H9 (cell line): ENCODE measurements around the gene TMEM167B. TPM values are rescaled to one million over a fixed set of nuclear protein-coding genes. Genes with fewer than 3 reads are reported as not detected.

Source experiments
- DNase-seq: peaks from one replicate; pipeline ENCODE4 v3.0.0-alpha.2; 2017
- H2AFZ ChIP-seq: one replicate; pipeline ENCODE4 v1.6.1; 2013; ENCODE audit warnings: mild to moderate bottlenecking, low read length, control low read depth, moderate library complexity
- H2AK5ac ChIP-seq: 2 replicates; pipeline ENCODE4 v1.6.1; 2013; ENCODE audit warnings: low read length, control low read depth, mixed read lengths; ENCODE audit not compliant: insufficient read length
- H2BK120ac ChIP-seq: one replicate; pipeline ENCODE4 v1.6.1; 2013; ENCODE audit warnings: low read depth, mild to moderate bottlenecking, low read length, control low read depth, inconsistent platforms; ENCODE audit not compliant: poor library complexity, severe bottlenecking
- H2BK12ac ChIP-seq: 2 replicates; pipeline ENCODE4 v1.6.1; 2013; ENCODE audit warnings: low read length, control low read depth, mixed read lengths, low read depth; ENCODE audit not compliant: insufficient read length
- H2BK15ac ChIP-seq: 2 replicates; pipeline ENCODE4 v1.6.1; 2013; ENCODE audit warnings: low read depth, low read length, control low read depth
- H2BK20ac ChIP-seq: one replicate; pipeline ENCODE4 v1.6.1; 2013; ENCODE audit warnings: low read depth, mild to moderate bottlenecking, low read length, control low read depth, inconsistent platforms; ENCODE audit not compliant: poor library complexity, severe bottlenecking
- H2BK5ac ChIP-seq: 2 replicates; pipeline ENCODE4 v1.6.1; 2013; ENCODE audit warnings: low read length, control low read depth, mixed read lengths; ENCODE audit not compliant: insufficient read length
- H3K14ac ChIP-seq: 2 replicates; pipeline ENCODE4 v1.6.1; 2013; ENCODE audit warnings: low read length, control low read depth; ENCODE audit not compliant: insufficient read depth
- H3K18ac ChIP-seq: 2 replicates; pipeline ENCODE4 v1.6.1; 2013; ENCODE audit warnings: low read depth, mild to moderate bottlenecking, mixed read lengths, low read length, control low read depth; ENCODE audit not compliant: insufficient read length
- H3K23ac ChIP-seq: 2 replicates; pipeline ENCODE4 v1.6.1; 2013; ENCODE audit warnings: low read length, control low read depth, mixed read lengths, low read depth; ENCODE audit not compliant: insufficient read length
- H3K23me2 ChIP-seq: 2 replicates; pipeline ENCODE4 v1.6.1; 2013; ENCODE audit warnings: low read depth, mild to moderate bottlenecking, mixed read lengths, low read length, control low read depth; ENCODE audit not compliant: insufficient read length, poor library complexity, severe bottlenecking
- H3K27ac ChIP-seq: 2 replicates; pipeline ENCODE4 v1.5.1; 2013; ENCODE audit warnings: low read length, control low read depth, mixed read lengths, low read depth; ENCODE audit not compliant: insufficient read length
- H3K27me3 ChIP-seq: 2 replicates; pipeline ENCODE4 v1.6.1; 2013; ENCODE audit warnings: low read length, control low read depth, inconsistent platforms; ENCODE audit not compliant: insufficient read depth
- H3K4ac ChIP-seq: 2 replicates; pipeline ENCODE4 v1.6.1; 2013; ENCODE audit warnings: low read depth, mild to moderate bottlenecking, control low read depth, inconsistent platforms, low read length, moderate library complexity
- H3K4me1 ChIP-seq: 2 replicates; pipeline ENCODE4 v1.6.1; 2013; ENCODE audit warnings: low read length, control low read depth, inconsistent platforms; ENCODE audit not compliant: insufficient read depth
- H3K4me2 ChIP-seq: 2 replicates; pipeline ENCODE4 v1.6.1; 2013; ENCODE audit warnings: low read length, control low read depth, mixed read lengths; ENCODE audit not compliant: insufficient read length, insufficient read depth
- H3K56ac ChIP-seq: 2 replicates; pipeline ENCODE4 v1.6.1; 2013; ENCODE audit warnings: low read depth, mild to moderate bottlenecking, mixed read lengths, low read length, control low read depth; ENCODE audit not compliant: insufficient read length
- H3K79me1 ChIP-seq: 2 replicates; pipeline ENCODE4 v1.6.1; 2013; ENCODE audit warnings: low read depth, mild to moderate bottlenecking, moderate library complexity, low read length, control low read depth, inconsistent platforms; ENCODE audit not compliant: insufficient read depth, poor library complexity, severe bottlenecking
- H3K79me2 ChIP-seq: 2 replicates; pipeline ENCODE4 v1.6.1; 2013; ENCODE audit warnings: low read length, control low read depth, inconsistent platforms; ENCODE audit not compliant: insufficient read depth
- H3K9ac ChIP-seq: 2 replicates; pipeline ENCODE4 v1.6.1; 2013; ENCODE audit warnings: low read length, control low read depth, mixed read lengths; ENCODE audit not compliant: insufficient read length; ENCODE audit errors: extremely low read depth
- H3K9me3 ChIP-seq: one replicate; pipeline ENCODE4 v1.6.1; 2013; ENCODE audit warnings: low read depth, low read length, inconsistent platforms; ENCODE audit not compliant: control insufficient read depth
- H3T11ph ChIP-seq: one replicate; pipeline ENCODE4 v1.6.1; 2013; ENCODE audit warnings: mild to moderate bottlenecking, low read length, control low read depth, inconsistent platforms
- H4K20me1 ChIP-seq: one replicate; pipeline ENCODE4 v1.6.1; 2013; ENCODE audit not compliant: control insufficient read depth, insufficient read length, insufficient read depth
- H4K5ac ChIP-seq: 2 replicates; pipeline ENCODE4 v1.6.1; 2013; ENCODE audit warnings: low read depth, mild to moderate bottlenecking, mixed read lengths, low read length, control low read depth; ENCODE audit not compliant: insufficient read length
- H4K8ac ChIP-seq: replicated peaks from 2 replicates; pipeline ENCODE4 v1.6.1; 2013; ENCODE audit warnings: low read length, control low read depth, mixed read lengths, low read depth; ENCODE audit not compliant: insufficient read length
- H4K91ac ChIP-seq: 2 replicates; pipeline ENCODE4 v1.6.1; 2013; ENCODE audit warnings: low read depth, mild to moderate bottlenecking, moderate library complexity, mixed read lengths, low read length, control low read depth; ENCODE audit not compliant: insufficient read length
- H3K27ac Mint-ChIP-seq, 3 experiments: 2 replicates in 2 of 3; 3 replicates in 1 of 3; pipeline ENCODE4 v1.8.0; 2020 to 2021; ENCODE audit warnings: mixed read lengths in 3 of 3, mild to moderate bottlenecking in 1 of 3, moderate library complexity in 1 of 3
- H3K27me3 Mint-ChIP-seq: 2 replicates; pipeline ENCODE4 v1.8.0; 2021; ENCODE audit warnings: low read depth, mild to moderate bottlenecking, moderate library complexity, mixed read lengths
- H3K36me3 Mint-ChIP-seq, 3 experiments: 2 replicates in 2 of 3; 3 replicates in 1 of 3; pipeline ENCODE4 v1.8.0; 2020 to 2021; ENCODE audit warnings: low read depth in 3 of 3, mixed read lengths in 3 of 3; ENCODE audit not compliant: insufficient read depth in 1 of 3
- H3K4me1 Mint-ChIP-seq, 2 experiments: 2 replicates each; pipeline ENCODE4 v1.8.0; 2020; ENCODE audit warnings: mixed read lengths in 2 of 2
- H3K4me3 Mint-ChIP-seq, 2 experiments: 2 replicates in 1 of 2; 3 replicates in 1 of 2; pipeline ENCODE4 v1.8.0; 2020 to 2021; ENCODE audit warnings: mild to moderate bottlenecking in 2 of 2, mixed read lengths in 2 of 2, moderate library complexity in 1 of 2
- H3K9me3 Mint-ChIP-seq, 2 experiments: 2 replicates in 1 of 2; 3 replicates in 1 of 2; pipeline ENCODE4 v1.8.0; 2020; ENCODE audit warnings: mild to moderate bottlenecking in 2 of 2, mixed read lengths in 2 of 2, moderate library complexity in 1 of 2
- WGBS: extraction: QIAGEN DNeasy Blood & Tissue Kit; methylation state at CpG from one replicate; pipeline ENCODE4 v1.1.7; 2013; ENCODE audit warnings: missing lambda C conversion rate, low lambda C conversion rate, mixed read lengths; ENCODE audit not compliant: insufficient read length; ENCODE audit errors: extremely low coverage; 5-methylcytosine and 5-hydroxymethylcytosine counted together
- total RNA-seq: library from RNA; stranded (reverse); gene quantifications from 2 replicates; pipeline ENCODE4 v1.2.1, GENCODE V29; 2021
- TF ChIP-seq, protein P1 (sequence below): fragments of 200-600 bp; sonication (generic); conservative IDR thresholded peaks from 3 replicates; pipeline ENCODE4 v1.8.0; 2021; ENCODE audit warnings: antibody characterized with exemption, mild to moderate bottlenecking

The TMEM167B gene
- total RNA-seq, 1 experiment from 2014 or later = 13.9 TPM

DNA sequence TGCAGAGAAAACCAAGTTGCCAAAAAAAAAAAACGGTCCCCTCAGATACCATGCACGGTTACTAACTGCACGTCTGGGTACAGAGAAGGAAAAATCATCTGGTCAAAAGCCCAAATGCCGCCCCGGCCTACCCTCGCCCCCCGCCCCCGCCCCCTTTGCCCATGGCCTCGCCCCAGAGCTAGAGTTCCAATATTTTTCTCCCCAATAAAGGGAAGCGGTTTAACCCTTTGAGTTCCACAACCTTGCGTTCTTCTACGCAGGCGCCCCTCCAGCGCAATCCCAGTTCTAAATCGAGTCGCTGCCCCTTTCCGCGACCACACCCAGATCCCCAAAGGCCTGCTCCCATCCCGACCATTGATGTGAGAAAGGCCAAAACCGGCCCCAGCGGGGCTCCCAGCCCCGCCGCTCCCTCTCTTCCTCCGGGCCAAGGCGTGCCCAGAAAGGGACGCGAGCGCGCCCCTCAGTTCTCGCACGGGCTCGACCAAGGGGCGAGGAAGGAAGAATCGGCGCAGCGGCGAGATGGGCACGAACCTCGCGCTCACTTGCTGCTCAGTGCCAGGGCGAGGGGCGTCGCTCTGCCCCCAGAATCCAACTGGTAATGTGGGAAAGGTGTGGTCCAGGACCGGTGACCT lies 49.5 kb upstream of the TMEM167B start:
- Mint-ChIP-seq H3K27me3 (peaks cover 2% of the 10 kb centered on the region; the same call in 1 of the 2 replicates), H3K27ac (no peak overlapping the region; a peak in 2 of 7 replicates), H3K36me3 (no peaks in the 10 kb centered on the region), H3K9me3 (no peaks in the 10 kb centered on the region), H3K4me3 (peak overlapping the region; percentile 83 to 95), H3K4me1 (peaks cover 11 to 12% of the 10 kb centered on the region in 2 experiments)
- Histone ChIP-seq H2BK12ac (no peak overlapping the region), H4K5ac (no peak overlapping the region), H2AK5ac (no peak overlapping the region), H3K18ac (no peak overlapping the region), H2BK120ac (no peak overlapping the region), H3K4me1 (no peaks in the 10 kb centered on the region), H3K79me1 (no peaks in the 10 kb centered on the region), H2AFZ (no peak overlapping the region), H3K79me2 (no peaks in the 10 kb centered on the region), H2BK5ac (no peak overlapping the region), H3K23ac (no peak overlapping the region), H2BK15ac (no peak overlapping the region), H3K14ac (no peak overlapping the region), H3K4ac (no peak overlapping the region), H4K8ac (no peak overlapping the region), H3K27ac (no peak overlapping the region), H3K9ac (peak overlapping the region; percentile 8), H3K56ac (no peak overlapping the region), H4K91ac (no peak overlapping the region), H3K27me3 (no peaks in the 10 kb centered on the region), H3K23me2 (peaks cover 7% of the 10 kb centered on the region), H4K20me1 (no peaks in the 10 kb centered on the region), H3K9me3 (no peaks in the 10 kb centered on the region), H2BK20ac (no peak overlapping the region), H3K4me2 (peak overlapping the region; percentile 63), H3T11ph (no peak overlapping the region)
- peak; percentile 38 for DNase-seq
- TF ChIP-seq, protein P1, sequence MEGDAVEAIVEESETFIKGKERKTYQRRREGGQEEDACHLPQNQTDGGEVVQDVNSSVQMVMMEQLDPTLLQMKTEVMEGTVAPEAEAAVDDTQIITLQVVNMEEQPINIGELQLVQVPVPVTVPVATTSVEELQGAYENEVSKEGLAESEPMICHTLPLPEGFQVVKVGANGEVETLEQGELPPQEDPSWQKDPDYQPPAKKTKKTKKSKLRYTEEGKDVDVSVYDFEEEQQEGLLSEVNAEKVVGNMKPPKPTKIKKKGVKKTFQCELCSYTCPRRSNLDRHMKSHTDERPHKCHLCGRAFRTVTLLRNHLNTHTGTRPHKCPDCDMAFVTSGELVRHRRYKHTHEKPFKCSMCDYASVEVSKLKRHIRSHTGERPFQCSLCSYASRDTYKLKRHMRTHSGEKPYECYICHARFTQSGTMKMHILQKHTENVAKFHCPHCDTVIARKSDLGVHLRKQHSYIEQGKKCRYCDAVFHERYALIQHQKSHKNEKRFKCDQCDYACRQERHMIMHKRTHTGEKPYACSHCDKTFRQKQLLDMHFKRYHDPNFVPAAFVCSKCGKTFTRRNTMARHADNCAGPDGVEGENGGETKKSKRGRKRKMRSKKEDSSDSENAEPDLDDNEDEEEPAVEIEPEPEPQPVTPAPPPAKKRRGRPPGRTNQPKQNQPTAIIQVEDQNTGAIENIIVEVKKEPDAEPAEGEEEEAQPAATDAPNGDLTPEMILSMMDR = no peak
- no CpG with 5 or more reads among the region's 44 CpGs for WGBS
